Fibroblast of skin of left quadriceps (primary cell): ENCODE data around the gene AADACL2.
"Not testable (repeated sequence)": the region's sequence is repeated elsewhere in the genome, so short reads cannot be mapped to it uniquely, and the experiment has no call there.

Source experiments
- DNase-seq, 2 experiments: peaks; one replicate each; pipeline ENCODE4 v3.0.0-alpha.2; 2013; ENCODE audit warnings: low read depth in 2 of 2

The AADACL2 gene

GRCh38 chr3:151733613-151734012, at the start of gene AADACL2:
Gene AADACL2, plus strand, starts transcription at chr3:151733927. Its CDS starts 109 bp downstream, at chr3:151734036.
- no peak for DNase-seq

- no peak for DNase-seq
These were observed 49.6 kb upstream of the AADACL2 start for GRCh38 chr3:151684094-151684493.

GRCh38 chr3:151686257-151686656, 47.5 kb upstream of the AADACL2 start:
- DNase-seq: no peak

- no peak for DNase-seq
These were observed 46.7 kb upstream of the AADACL2 start for GRCh38 chr3:151687076-151687475.

GRCh38 chr3:151688571-151688970, 45.2 kb upstream of the AADACL2 start:
- DNase-seq: no peak

GRCh38 chr3:151690645-151691044, 43.1 kb upstream of the AADACL2 start:
- no peak for DNase-seq

- DNase-seq: no peak
These were observed 36.2 kb upstream of the AADACL2 start for GRCh38 chr3:151697496-151697895.

GRCh38 chr3:151707216-151707615, 26.5 kb upstream of the AADACL2 start:
- no peak for DNase-seq

GRCh38 chr3:151708868-151709267, 24.9 kb upstream of the AADACL2 start:
- DNase-seq: no peak

GRCh38 chr3:151709847-151710246, 23.9 kb upstream of the AADACL2 start:
- DNase-seq: peak; percentile 20

GRCh38 chr3:151721294-151721693, 12.4 kb upstream of the AADACL2 start:
- no peak for DNase-seq

- DNase-seq: no peak
These were observed 10.9 kb upstream of the AADACL2 start for GRCh38 chr3:151722856-151723255.

GRCh38 chr3:151724576-151725562, 8.9 kb upstream of the AADACL2 start:
- peak in 1 of 2 experiments; percentile 3 for DNase-seq

GRCh38 chr3:151726016-151726415, 7.7 kb upstream of the AADACL2 start:
- no peak for DNase-seq

- no peak for DNase-seq
These were observed 866 bp upstream of the AADACL2 start for GRCh38 chr3:151732861-151733260.

- no peak for DNase-seq
These were observed 6.9 kb downstream of the AADACL2 start for GRCh38 chr3:151740581-151740980.

GRCh38 chr3:151743855-151744254, 10.1 kb downstream of the AADACL2 start:
- DNase-seq: peak in 1 of 2 experiments; percentile 28

GRCh38 chr3:151750181-151750580, 16.5 kb downstream of the AADACL2 start:
- no peak for DNase-seq

- DNase-seq: no peak
These were observed 17.0 kb downstream of the AADACL2 start for GRCh38 chr3:151750678-151751077.

GRCh38 chr3:151751161-151751560, 17.4 kb downstream of the AADACL2 start:
- DNase-seq: peak; percentile 81 to 82

GRCh38 chr3:151753846-151754245, 20.1 kb downstream of the AADACL2 start:
- DNase-seq: no peak

GRCh38 chr3:151761581-151761980, 27.9 kb downstream of the AADACL2 start:
- DNase-seq: no peak

- DNase-seq: not testable (repeated sequence)
These were observed 31.0 kb downstream of the AADACL2 start for GRCh38 chr3:151764699-151765098.
